ENCODE data around the gene ZDHHC11B.
"Not testable (repeated sequence)": the region's sequence is repeated elsewhere in the genome, so short reads cannot be mapped to it uniquely, and the experiment has no call there.

- not testable (repeated sequence) for TF ChIP-seq CTCF, POLR2A (IDR thresholded peaks at IDR 0.05)
These were observed 106.0 kb downstream of the ZDHHC11B start for GRCh38 chr5:678521-678920.
